Measurements from ENCODE around the gene IDH3A.

GRCh38 chr15:78207641-78208340, 58.6 kb downstream of the IDH3A start:
- no peak for TF ChIP-seq POLR2A (IDR thresholded peaks at IDR 0.05)
- TF ChIP-seq CTCF (IDR thresholded peaks at IDR 0.05) = no peak
